Measurements from ENCODE around the gene PODXL. TPM values are rescaled to one million over a fixed set of nuclear protein-coding genes. Genes with fewer than 3 reads are reported as not detected.

The PODXL gene
- total RNA-seq, 1 experiment from 2014 or later, result 727 TPM

DNA sequence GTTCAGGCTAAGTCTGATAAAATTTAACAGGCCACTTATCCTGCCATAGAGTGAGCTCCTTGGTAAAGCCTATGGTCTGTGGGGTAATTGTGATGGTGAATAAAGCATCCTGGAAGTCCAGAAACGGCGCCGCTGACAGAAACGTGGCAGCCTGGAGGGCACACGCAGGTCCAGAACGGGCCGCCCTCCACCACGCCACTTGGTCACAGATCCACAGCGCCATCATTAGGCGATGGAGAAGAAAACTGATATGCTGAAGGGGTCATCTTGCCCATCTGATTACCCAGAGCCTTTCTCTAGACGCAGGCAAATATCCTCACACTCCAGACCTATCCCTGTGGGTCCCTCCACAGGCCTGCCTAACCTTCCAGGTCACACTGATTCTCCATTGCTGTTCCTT is 37.8 kb downstream of the PODXL start:
- Mint-ChIP-seq H3K27ac (peak overlapping the region in 1 of 3 experiments; percentile 85; a peak in 3 of 7 replicates), H3K4me3 (no peak overlapping the region), H3K9me3 (no peaks in the 10 kb centered on the region), H3K36me3 (ENCODE audit: insufficient read depth in 1 of 3, low read depth in 3 of 3) (peaks cover 8 to 45% (median 43%) of the 10 kb centered on the region in 3 experiments; a peak in 6 of 7 replicates), H3K27me3 (ENCODE audit: low read depth) (no peaks in the 10 kb centered on the region; the same call in 1 of the 2 replicates), H3K4me1 (peaks cover 66 to 82% of the 10 kb centered on the region in 2 experiments)
- Histone ChIP-seq H2AK5ac (ENCODE audit: insufficient read length, low read length) (no peak overlapping the region), H3K79me1 (ENCODE audit: insufficient read depth, low read depth, low read length, poor library complexity, severe bottlenecking) (peaks cover 3% of the 10 kb centered on the region), H2BK20ac (ENCODE audit: low read depth, low read length, poor library complexity, severe bottlenecking) (no peak overlapping the region), H2AFZ (ENCODE audit: low read length) (no peak overlapping the region), H3K56ac (ENCODE audit: insufficient read length, low read depth, low read length) (no peak overlapping the region), H3K14ac (ENCODE audit: insufficient read depth, low read length) (no peak overlapping the region), H3K9ac (ENCODE audit: extremely low read depth, insufficient read length, low read length) (no peak overlapping the region), H2BK120ac (ENCODE audit: low read depth, low read length, poor library complexity, severe bottlenecking) (no peak overlapping the region), H4K8ac (replicated peaks; ENCODE audit: insufficient read length, low read depth, low read length) (no peak overlapping the region), H2BK5ac (ENCODE audit: insufficient read length, low read length) (no peak overlapping the region), H3K4me2 (ENCODE audit: insufficient read depth, insufficient read length, low read length) (no peak overlapping the region), H3K23ac (ENCODE audit: insufficient read length, low read depth, low read length) (no peak overlapping the region), H3K27me3 (ENCODE audit: insufficient read depth, low read length) (no peaks in the 10 kb centered on the region), H3K27ac (ENCODE audit: insufficient read length, low read depth, low read length) (no peak overlapping the region), H4K5ac (ENCODE audit: insufficient read length, low read depth, low read length) (no peak overlapping the region), H3K9me3 (ENCODE audit: control insufficient read depth, low read depth, low read length) (no peaks in the 10 kb centered on the region), H2BK12ac (ENCODE audit: insufficient read length, low read depth, low read length) (no peak overlapping the region), H4K91ac (ENCODE audit: insufficient read length, low read depth, low read length) (no peak overlapping the region), H3K4ac (ENCODE audit: low read depth, low read length) (no peak overlapping the region), H3K18ac (ENCODE audit: insufficient read length, low read depth, low read length) (no peak overlapping the region), H4K20me1 (ENCODE audit: control insufficient read depth, insufficient read depth, insufficient read length) (no peaks in the 10 kb centered on the region), H3K23me2 (ENCODE audit: insufficient read length, low read depth, low read length, poor library complexity, severe bottlenecking) (no peaks in the 10 kb centered on the region), H2BK15ac (ENCODE audit: low read depth, low read length) (no peak overlapping the region), H3K4me1 (ENCODE audit: insufficient read depth, low read length) (peaks cover 14% of the 10 kb centered on the region; the same call in 1 of the 2 replicates), H3T11ph (ENCODE audit: low read length) (no peak overlapping the region), H3K79me2 (ENCODE audit: insufficient read depth, low read length) (peaks cover 76% of the 10 kb centered on the region)
- WGBS (ENCODE audit: extremely low coverage, insufficient read length, low lambda C conversion rate), result no CpG with 5 or more reads among the region's 11 CpGs
- DNase-seq, result no peak
- TF ChIP-seq, protein P1, sequence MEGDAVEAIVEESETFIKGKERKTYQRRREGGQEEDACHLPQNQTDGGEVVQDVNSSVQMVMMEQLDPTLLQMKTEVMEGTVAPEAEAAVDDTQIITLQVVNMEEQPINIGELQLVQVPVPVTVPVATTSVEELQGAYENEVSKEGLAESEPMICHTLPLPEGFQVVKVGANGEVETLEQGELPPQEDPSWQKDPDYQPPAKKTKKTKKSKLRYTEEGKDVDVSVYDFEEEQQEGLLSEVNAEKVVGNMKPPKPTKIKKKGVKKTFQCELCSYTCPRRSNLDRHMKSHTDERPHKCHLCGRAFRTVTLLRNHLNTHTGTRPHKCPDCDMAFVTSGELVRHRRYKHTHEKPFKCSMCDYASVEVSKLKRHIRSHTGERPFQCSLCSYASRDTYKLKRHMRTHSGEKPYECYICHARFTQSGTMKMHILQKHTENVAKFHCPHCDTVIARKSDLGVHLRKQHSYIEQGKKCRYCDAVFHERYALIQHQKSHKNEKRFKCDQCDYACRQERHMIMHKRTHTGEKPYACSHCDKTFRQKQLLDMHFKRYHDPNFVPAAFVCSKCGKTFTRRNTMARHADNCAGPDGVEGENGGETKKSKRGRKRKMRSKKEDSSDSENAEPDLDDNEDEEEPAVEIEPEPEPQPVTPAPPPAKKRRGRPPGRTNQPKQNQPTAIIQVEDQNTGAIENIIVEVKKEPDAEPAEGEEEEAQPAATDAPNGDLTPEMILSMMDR (conservative IDR thresholded peaks at IDR 0.05), result peak; percentile 24; the same call in 1 of the 3 replicates
